Choroid plexus epithelial cell (primary cell): Measurements from ENCODE around the gene PER2.
"Not testable (repeated sequence)": the region's sequence is repeated elsewhere in the genome, so short reads cannot be mapped to it uniquely, and the experiment has no call there.

ENCODE experiments used
- DNase-seq: peaks from one replicate; pipeline ENCODE4 v3.0.0-alpha.2; 2010; ENCODE audit warnings: low read depth
- H3K4me3 ChIP-seq: 2 replicates; pipeline ENCODE4 v1.5.1; 2011; ENCODE audit warnings: low read depth, mild to moderate bottlenecking, control low read depth, low read length, moderate library complexity
- CTCF ChIP-seq: conservative IDR thresholded peaks from 2 replicates; pipeline ENCODE4 v1.5.1; 2011; ENCODE audit warnings: low read depth, mild to moderate bottlenecking, control low read depth, inconsistent platforms, low read length, moderate library complexity

PER2 gene

DNA sequence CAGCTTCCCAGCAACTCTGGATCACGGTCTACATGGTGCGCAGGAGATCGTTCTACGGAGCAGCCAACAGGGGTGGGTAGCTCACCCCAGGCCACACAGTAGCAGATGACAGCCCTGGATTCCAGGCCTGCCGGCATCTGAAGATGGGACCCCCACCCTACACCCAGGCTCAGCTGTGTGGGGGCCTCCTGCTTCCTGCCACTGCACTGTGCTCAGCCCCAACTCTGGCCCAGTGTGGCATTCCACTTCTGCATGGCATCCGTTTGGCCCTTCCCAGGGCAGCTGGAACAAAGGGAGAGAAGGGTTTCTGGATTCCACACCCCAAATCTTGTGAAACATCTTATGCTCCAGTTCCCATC lies 9.1 kb downstream of the PER2 start:
- no peak for DNase-seq
- no peak for TF ChIP-seq CTCF

GRCh38 chr2:238278626-238279323 lies 9.6 kb downstream of the PER2 start:
- DNase-seq, result no peak

More for the DNA sequence above, 9.1 kb downstream of the PER2 start:
- no peak overlapping the region for H3K4me3 ChIP-seq

DNA sequence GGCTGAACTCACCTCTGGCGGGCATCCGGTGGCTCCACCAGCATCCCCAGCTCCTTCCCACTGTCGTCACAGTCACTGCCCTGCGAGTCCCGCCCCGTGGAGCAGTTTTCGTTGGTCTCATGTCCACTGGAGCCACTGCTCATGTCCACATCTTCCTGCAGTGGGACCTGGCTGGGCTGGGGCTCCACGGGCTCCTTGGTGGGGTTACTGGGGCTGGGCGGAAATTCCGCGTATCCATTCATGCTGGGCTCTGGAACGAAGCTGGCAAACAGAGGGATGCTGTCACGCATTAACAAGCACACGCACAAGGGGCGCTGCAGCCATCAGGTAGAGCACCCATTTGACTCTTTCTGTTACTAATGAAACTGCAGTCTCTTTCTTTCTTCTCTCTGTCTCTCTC lies 10.7 kb downstream of the PER2 start:
- TF ChIP-seq CTCF, result peak; percentile 35
- H3K4me3 ChIP-seq, result no peak overlapping the region
- no peak for DNase-seq

More at GRCh38 chr2:238278626-238279323, 9.6 kb downstream of the PER2 start:
- no peak overlapping the region for H3K4me3 ChIP-seq
- no peak for TF ChIP-seq CTCF

- DNase-seq, result no peak
- TF ChIP-seq CTCF, result no peak
- no peak overlapping the region for H3K4me3 ChIP-seq
Measured at GRCh38 chr2:238274152-238274865, 14.1 kb downstream of the PER2 start.

GRCh38 chr2:238273433-238273832 lies 15.0 kb downstream of the PER2 start:
- DNase-seq, H3K4me3 ChIP-seq: not testable (repeated sequence)

DNA sequence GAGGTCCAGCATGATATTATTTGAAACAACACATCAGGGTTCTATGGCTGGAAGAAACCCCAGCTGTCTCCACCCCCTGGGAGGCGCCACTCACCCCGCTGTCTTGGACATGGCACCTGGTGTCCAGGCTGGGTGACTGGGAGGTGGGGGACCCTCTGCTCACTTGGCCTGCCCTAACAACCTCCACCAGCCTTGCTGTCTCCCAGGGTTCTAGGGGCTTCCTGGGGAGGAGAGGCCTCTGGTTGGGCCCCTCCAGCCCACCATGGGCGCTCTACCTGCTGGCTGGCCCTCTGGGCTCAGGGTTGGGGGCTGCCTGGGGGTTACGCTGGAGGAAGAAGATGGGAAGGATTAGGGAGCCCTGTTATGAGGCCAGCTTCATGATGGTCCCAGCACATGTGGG lies 16.3 kb downstream of the PER2 start:
- no peak for TF ChIP-seq CTCF
- no peak overlapping the region for H3K4me3 ChIP-seq
- no peak for DNase-seq

GRCh38 chr2:238271686-238272085 lies 16.7 kb downstream of the PER2 start:
- H3K4me3 ChIP-seq, DNase-seq: not testable (repeated sequence)

DNA sequence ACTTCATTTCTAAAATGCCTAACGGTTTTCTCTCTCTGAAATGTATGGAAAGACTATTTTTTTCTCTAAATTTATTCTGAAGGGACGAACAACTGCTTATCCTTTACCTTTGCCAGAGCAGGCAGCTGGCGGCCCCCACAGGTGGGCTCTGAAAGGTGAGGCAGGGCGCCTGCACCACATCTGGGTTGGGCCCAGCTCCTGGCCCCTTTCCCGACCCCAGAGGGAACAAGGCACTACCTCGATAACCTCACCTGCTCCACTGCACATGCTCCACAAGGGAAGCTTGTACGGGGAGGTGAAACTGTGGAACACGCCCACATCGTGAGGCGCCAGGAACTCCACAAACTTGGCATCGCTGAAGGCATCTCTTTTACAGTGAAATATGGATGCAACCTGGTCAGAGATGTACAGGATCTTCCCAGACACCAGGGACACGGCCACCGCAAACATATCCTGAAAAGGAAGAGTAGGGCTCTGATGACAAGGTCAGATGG lies 17.3 kb downstream of the PER2 start:
- H3K4me3 ChIP-seq, result no peak overlapping the region
- no peak for DNase-seq
- no peak for TF ChIP-seq CTCF
